Stimulated activated CD4-positive, alpha-beta T cell treated with anti-CD3 and anti-CD28 coated beads, Interleukin-2, amount 100 ng/mL, for 48 hours (primary cell): Measurements from ENCODE around the gene GKN2.

ENCODE experiments used
- DNase-seq, 2 donors: peaks; one replicate each; pipeline ENCODE4 v3.0.0-alpha.2; 2020

The GKN2 gene

GRCh38 chr2:68952887-68953521 is at the start of gene GKN2:
GKN2 (minus strand) TSS chr2:68952893; CDS start chr2:68952861, 32 bp downstream.
- DNase-seq: no peak

- no peak for DNase-seq
These were observed 49.2 kb upstream of the GKN2 start for GRCh38 chr2:69001879-69002278.

GRCh38 chr2:68997401-68997800 is 44.7 kb upstream of the GKN2 start:
- DNase-seq: no peak

GRCh38 chr2:68995916-68996315 is 43.2 kb upstream of the GKN2 start:
- no peak for DNase-seq

- DNase-seq: no peak
These were observed 42.2 kb upstream of the GKN2 start for GRCh38 chr2:68994864-68995263.

- DNase-seq: no peak
These were observed 41.0 kb upstream of the GKN2 start for GRCh38 chr2:68993660-68994059.

GRCh38 chr2:68992933-68993332 is 40.2 kb upstream of the GKN2 start:
- DNase-seq: no peak

GRCh38 chr2:68992341-68992740 is 39.6 kb upstream of the GKN2 start:
- no peak for DNase-seq

GRCh38 chr2:68989035-68989434 is 36.3 kb upstream of the GKN2 start:
- no peak for DNase-seq

- no peak for DNase-seq
These were observed 34.4 kb upstream of the GKN2 start for GRCh38 chr2:68987021-68987503.

- no peak for DNase-seq
These were observed 28.3 kb upstream of the GKN2 start for GRCh38 chr2:68980956-68981355.

GRCh38 chr2:68978098-68978497 is 25.4 kb upstream of the GKN2 start:
- no peak for DNase-seq

GRCh38 chr2:68977453-68977852 is 24.8 kb upstream of the GKN2 start:
- no peak for DNase-seq

GRCh38 chr2:68975844-68976243 is 23.2 kb upstream of the GKN2 start:
- DNase-seq: no peak

GRCh38 chr2:68974946-68975665 is 22.4 kb upstream of the GKN2 start:
- DNase-seq: no peak

- DNase-seq: no peak
These were observed 21.6 kb upstream of the GKN2 start, which contains the start of gene GKN1 for GRCh38 chr2:68974251-68974650. GKN1 (plus strand) TSS chr2:68974636; CDS start chr2:68974678, 42 bp downstream.

GRCh38 chr2:68971591-68972231 is 19.0 kb upstream of the GKN2 start:
- DNase-seq: no peak

- no peak for DNase-seq
These were observed 18.0 kb upstream of the GKN2 start for GRCh38 chr2:68970566-68971265.

- no peak for DNase-seq
These were observed 17.2 kb upstream of the GKN2 start for GRCh38 chr2:68969736-68970490.

- DNase-seq: no peak
These were observed 15.5 kb upstream of the GKN2 start for GRCh38 chr2:68968221-68968620.

GRCh38 chr2:68964282-68964681 is 11.6 kb upstream of the GKN2 start:
- no peak for DNase-seq

- no peak for DNase-seq
These were observed 8.7 kb upstream of the GKN2 start for GRCh38 chr2:68961380-68961779.

- no peak for DNase-seq
These were observed 6.3 kb upstream of the GKN2 start for GRCh38 chr2:68959001-68959400.
